Prostate gland (tissue), 2 donors: ENCODE results near the gene ARHGEF40.

ENCODE experiments used
- POLR2A ChIP-seq: fragments of 450-650 bp; IDR thresholded peaks from one replicate; pipeline ENCODE4 v1.6.1; 2016; ENCODE audit warnings: antibody characterized with exemption, mild to moderate bottlenecking
- POLR2AphosphoS5 ChIP-seq: sonication (generic); formaldehyde crosslinking; IDR thresholded peaks from one replicate; pipeline ENCODE4 v1.6.1; 2017; ENCODE audit warnings: antibody characterized with exemption
- TF ChIP-seq, protein P1 (sequence below), 4 experiments: fragments of 200-600 bp in 2 of 4; fragments of 450-650 bp in 2 of 4; sonication (generic) in 2 of 4; IDR thresholded peaks; 1 replicate in 3 of 4; 2 replicates in 1 of 4; pipeline ENCODE4 v1.5.1; 2016 to 2019; ENCODE audit warnings: antibody characterized with exemption in 4 of 4, mild to moderate bottlenecking in 2 of 4, moderate library complexity in 2 of 4

DNA sequence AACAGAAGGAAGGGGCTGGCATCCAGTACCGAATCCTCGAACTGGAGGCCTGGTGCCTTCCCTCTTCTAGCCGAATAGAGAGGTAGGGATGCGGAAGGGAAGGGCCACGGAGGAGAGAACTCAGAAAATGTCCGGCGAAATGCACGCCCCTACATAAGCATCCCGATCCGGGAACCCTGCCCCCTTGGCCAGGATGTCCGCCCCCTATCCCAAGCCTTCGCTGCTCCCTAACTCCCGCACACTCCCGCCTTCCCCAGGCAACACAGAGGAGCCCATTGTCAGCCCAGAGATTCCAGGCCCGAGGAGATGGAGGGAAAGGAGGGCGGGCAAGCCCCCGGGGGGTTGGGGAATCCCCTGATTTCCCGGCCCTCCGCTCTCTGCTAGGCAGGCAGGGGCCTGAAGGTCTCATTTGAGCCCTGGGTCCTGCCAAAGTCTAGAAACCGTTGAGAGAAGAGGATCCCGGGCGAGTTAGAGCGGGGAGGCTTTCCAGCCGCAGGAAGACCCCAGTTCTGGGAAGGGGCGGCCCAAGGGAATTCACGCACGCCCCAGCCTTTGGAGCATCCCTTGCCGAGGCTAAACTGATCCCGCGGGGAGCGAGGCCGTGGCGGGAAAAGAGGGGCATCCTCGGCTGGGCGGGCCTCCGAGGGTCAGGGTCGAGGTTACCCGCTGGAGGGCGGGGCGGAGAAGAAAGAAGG lies 569 bp upstream of the ARHGEF40 start:
- TF ChIP-seq POLR2A (no peak), POLR2AphosphoS5 (no peak)
- TF ChIP-seq, protein P1, sequence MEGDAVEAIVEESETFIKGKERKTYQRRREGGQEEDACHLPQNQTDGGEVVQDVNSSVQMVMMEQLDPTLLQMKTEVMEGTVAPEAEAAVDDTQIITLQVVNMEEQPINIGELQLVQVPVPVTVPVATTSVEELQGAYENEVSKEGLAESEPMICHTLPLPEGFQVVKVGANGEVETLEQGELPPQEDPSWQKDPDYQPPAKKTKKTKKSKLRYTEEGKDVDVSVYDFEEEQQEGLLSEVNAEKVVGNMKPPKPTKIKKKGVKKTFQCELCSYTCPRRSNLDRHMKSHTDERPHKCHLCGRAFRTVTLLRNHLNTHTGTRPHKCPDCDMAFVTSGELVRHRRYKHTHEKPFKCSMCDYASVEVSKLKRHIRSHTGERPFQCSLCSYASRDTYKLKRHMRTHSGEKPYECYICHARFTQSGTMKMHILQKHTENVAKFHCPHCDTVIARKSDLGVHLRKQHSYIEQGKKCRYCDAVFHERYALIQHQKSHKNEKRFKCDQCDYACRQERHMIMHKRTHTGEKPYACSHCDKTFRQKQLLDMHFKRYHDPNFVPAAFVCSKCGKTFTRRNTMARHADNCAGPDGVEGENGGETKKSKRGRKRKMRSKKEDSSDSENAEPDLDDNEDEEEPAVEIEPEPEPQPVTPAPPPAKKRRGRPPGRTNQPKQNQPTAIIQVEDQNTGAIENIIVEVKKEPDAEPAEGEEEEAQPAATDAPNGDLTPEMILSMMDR (IDR thresholded peaks at IDR 0.05): no peak
